Measurements from ENCODE around the gene STARD13.

STARD13 gene

GRCh38 chr13:33265607-33266006 lies 19.9 kb downstream of the STARD13 start:
- no peak overlapping the region for H3K27ac ChIP-seq
- TF ChIP-seq CTCF (IDR thresholded peaks at IDR 0.05) (no peak), ZFX (IDR thresholded peaks at IDR 0.05; ENCODE audit: borderline replicate concordance) (no peak)

- H3K27ac ChIP-seq, result no peak overlapping the region
- TF ChIP-seq ZFX (IDR thresholded peaks at IDR 0.05; ENCODE audit: borderline replicate concordance) (no peak), CTCF (IDR thresholded peaks at IDR 0.05) (no peak)
Observed at GRCh38 chr13:33265133-33265532, 20.4 kb downstream of the STARD13 start.

GRCh38 chr13:33264620-33264978 lies 21.0 kb downstream of the STARD13 start:
- H3K27ac ChIP-seq, result no peak overlapping the region
- TF ChIP-seq CTCF (IDR thresholded peaks at IDR 0.05), result no peak
- TF ChIP-seq ZFX (IDR thresholded peaks at IDR 0.05; ENCODE audit: borderline replicate concordance), result no peak

GRCh38 chr13:33263976-33264619 lies 21.5 kb downstream of the STARD13 start:
- no peak overlapping the region for H3K27ac ChIP-seq
- TF ChIP-seq ZFX (IDR thresholded peaks at IDR 0.05; ENCODE audit: borderline replicate concordance) (no peak), CTCF (IDR thresholded peaks at IDR 0.05) (no peak)

- TF ChIP-seq CTCF (IDR thresholded peaks at IDR 0.05) (no peak), ZFX (IDR thresholded peaks at IDR 0.05; ENCODE audit: borderline replicate concordance) (no peak)
- no peak overlapping the region for H3K27ac ChIP-seq
Observed at GRCh38 chr13:33263484-33263883, 22.1 kb downstream of the STARD13 start.

- H3K27ac ChIP-seq, result no peak overlapping the region
- TF ChIP-seq ZFX (IDR thresholded peaks at IDR 0.05; ENCODE audit: borderline replicate concordance) (no peak), CTCF (IDR thresholded peaks at IDR 0.05) (peak; percentile 5; the same call in 1 of the 2 replicates)
Observed at GRCh38 chr13:33262997-33263396, 22.6 kb downstream of the STARD13 start.

- no peak overlapping the region for H3K27ac ChIP-seq
Observed at GRCh38 chr13:33262594-33262993, 23.0 kb downstream of the STARD13 start.

More at GRCh38 chr13:33262594-33262993, 23.0 kb downstream of the STARD13 start:
- TF ChIP-seq ZFX (IDR thresholded peaks at IDR 0.05; ENCODE audit: borderline replicate concordance) (no peak), CTCF (IDR thresholded peaks at IDR 0.05) (no peak)
